DOHH2 (cell line): ENCODE measurements around the gene EIF3B.
"Not testable (repeated sequence)": the region's sequence is repeated elsewhere in the genome, so short reads cannot be mapped to it uniquely, and the experiment has no call there.

Source experiments
- H3F3A ChIP-seq: fragments of 200-600 bp; sonication (generic), shearing (Covaris generic); 2 replicates; pipeline ENCODE4 v1.6.0; 2016; ENCODE audit warnings: antibody characterized with exemption, mild to moderate bottlenecking; ENCODE audit not compliant: control insufficient read depth, insufficient read depth
- H3K27ac ChIP-seq: fragments of 200-600 bp; sonication (generic); 2 replicates; pipeline ENCODE4 v1.5.1; 2014; ENCODE audit warnings: low read depth, mild to moderate bottlenecking, low read length, moderate library complexity
- H3K27me3 ChIP-seq: fragments of 200-600 bp; sonication (generic); 2 replicates; pipeline ENCODE4 v1.6.1; 2014; ENCODE audit warnings: mild to moderate bottlenecking, low read length, mixed read lengths; ENCODE audit not compliant: control insufficient read depth
- H3K36me3 ChIP-seq: fragments of 200-600 bp; sonication (generic); 2 replicates; pipeline ENCODE4 v1.6.1; 2014; ENCODE audit warnings: mild to moderate bottlenecking, low read length, moderate library complexity, mixed read lengths; ENCODE audit not compliant: control insufficient read depth
- H3K4me1 ChIP-seq: fragments of 200-600 bp; sonication (generic); 2 replicates; pipeline ENCODE4 v1.6.1; 2014; ENCODE audit warnings: mild to moderate bottlenecking, low read length, mixed read lengths; ENCODE audit not compliant: control insufficient read depth
- H3K4me2 ChIP-seq: fragments of 200-600 bp; sonication (generic); 2 replicates; pipeline ENCODE4 v1.6.0; 2014; ENCODE audit warnings: mild to moderate bottlenecking, low read length, moderate library complexity
- H3K4me3 ChIP-seq: fragments of 200-600 bp; sonication (generic); 2 replicates; pipeline ENCODE4 v1.5.1; 2014; ENCODE audit warnings: mild to moderate bottlenecking, low read length, mixed read lengths
- H3K79me2 ChIP-seq: fragments of 200-600 bp; sonication (generic); 2 replicates; pipeline ENCODE4 v1.6.1; 2014; ENCODE audit warnings: mild to moderate bottlenecking, low read length, mixed read lengths; ENCODE audit not compliant: control insufficient read depth
- H3K9me2 ChIP-seq: fragments of 200-600 bp; sonication (generic); replicated peaks from 2 replicates; pipeline ENCODE4 v1.6.1; 2014; ENCODE audit warnings: mild to moderate bottlenecking, low read length, mixed read lengths; ENCODE audit not compliant: control insufficient read depth
- H3K9me3 ChIP-seq: fragments of 200-600 bp; sonication (generic); 2 replicates; pipeline ENCODE4 v1.6.1; 2014; ENCODE audit warnings: antibody characterized with exemption, low read length, mixed read lengths; ENCODE audit not compliant: control insufficient read depth, insufficient read depth
- H4K20me1 ChIP-seq: fragments of 200-600 bp; sonication (generic); 2 replicates; pipeline ENCODE4 v1.6.0; 2014; ENCODE audit warnings: low read depth, mild to moderate bottlenecking, antibody characterized with exemption, low read length, moderate library complexity; ENCODE audit not compliant: control insufficient read depth, insufficient read depth
- CTCF ChIP-seq: fragments of 200-600 bp; sonication (generic); IDR thresholded peaks from one replicate; pipeline ENCODE4 v1.5.1; 2014; ENCODE audit warnings: antibody characterized with exemption, mild to moderate bottlenecking, low read depth, low read length; ENCODE audit not compliant: poor library complexity, severe bottlenecking
- EZH2phosphoT487 ChIP-seq: fragments of 200-600 bp; sonication (generic); IDR thresholded peaks from 2 replicates; pipeline ENCODE4 v1.6.1; 2017; ENCODE audit warnings: borderline replicate concordance, mild to moderate bottlenecking, antibody characterized with exemption, low read length, moderate library complexity, mixed read lengths

Gene EIF3B

GRCh38 chr7:2381881-2382509, 27.4 kb downstream of the EIF3B start:
- Histone ChIP-seq H3K9me3 (no peaks in the 10 kb centered on the region), H3K4me3 (no peak overlapping the region), H3K27ac (no peak overlapping the region), H3K27me3 (no peaks in the 10 kb centered on the region), H3K4me1 (no peaks in the 10 kb centered on the region), H4K20me1 (peaks cover 9% of the 10 kb centered on the region), H3F3A (0 out of 2 replicates have a peak, but pooled peaks cover 5% of the 10 kb centered on the region), H3K36me3 (peaks cover 65% of the 10 kb centered on the region), H3K79me2 (peaks cover 15% of the 10 kb centered on the region), H3K9me2 (no peaks in the 10 kb centered on the region), H3K4me2 (no peak overlapping the region)
- TF ChIP-seq CTCF (no peak), EZH2phosphoT487 (no peak)

DNA sequence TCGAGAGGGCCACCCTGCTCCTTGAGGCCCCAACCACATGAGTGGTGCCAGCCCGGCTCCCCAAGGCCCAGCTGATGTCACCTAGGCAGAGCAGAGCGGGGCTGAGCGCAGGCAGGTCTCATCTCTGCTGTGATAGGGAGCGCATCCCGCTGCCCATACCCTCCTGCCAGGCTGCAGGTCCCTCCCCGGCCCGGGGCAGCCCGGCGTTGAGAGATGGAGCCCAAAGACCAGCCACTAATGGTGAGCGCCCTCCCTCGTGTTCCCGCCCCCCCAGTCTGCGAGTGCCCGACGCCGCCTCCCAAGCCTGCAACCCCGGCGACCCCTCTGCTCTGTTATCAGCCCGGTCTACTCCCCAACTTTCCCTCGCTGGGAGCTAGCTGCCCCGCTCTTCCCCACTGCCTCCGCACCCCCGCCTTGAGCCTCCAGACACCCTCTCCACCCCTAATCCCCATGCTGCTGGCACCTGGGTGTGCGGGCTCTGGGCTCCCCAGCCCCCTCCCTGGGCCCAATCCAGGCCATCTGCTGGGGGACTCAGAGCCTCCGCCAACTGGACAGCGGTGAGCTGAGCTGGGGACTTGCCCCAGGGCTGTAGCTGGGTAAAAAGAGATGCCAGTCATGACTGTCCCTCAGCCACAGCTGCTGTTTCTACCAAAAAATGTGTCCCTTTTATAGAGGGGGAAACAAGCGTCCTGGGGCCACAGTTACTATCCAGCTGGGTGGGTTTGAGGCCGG, 29.1 kb downstream of the EIF3B start:
- H4K20me1 ChIP-seq: peaks cover 7% of the 10 kb centered on the region
- H3K4me3 ChIP-seq: no peak overlapping the region

DNA sequence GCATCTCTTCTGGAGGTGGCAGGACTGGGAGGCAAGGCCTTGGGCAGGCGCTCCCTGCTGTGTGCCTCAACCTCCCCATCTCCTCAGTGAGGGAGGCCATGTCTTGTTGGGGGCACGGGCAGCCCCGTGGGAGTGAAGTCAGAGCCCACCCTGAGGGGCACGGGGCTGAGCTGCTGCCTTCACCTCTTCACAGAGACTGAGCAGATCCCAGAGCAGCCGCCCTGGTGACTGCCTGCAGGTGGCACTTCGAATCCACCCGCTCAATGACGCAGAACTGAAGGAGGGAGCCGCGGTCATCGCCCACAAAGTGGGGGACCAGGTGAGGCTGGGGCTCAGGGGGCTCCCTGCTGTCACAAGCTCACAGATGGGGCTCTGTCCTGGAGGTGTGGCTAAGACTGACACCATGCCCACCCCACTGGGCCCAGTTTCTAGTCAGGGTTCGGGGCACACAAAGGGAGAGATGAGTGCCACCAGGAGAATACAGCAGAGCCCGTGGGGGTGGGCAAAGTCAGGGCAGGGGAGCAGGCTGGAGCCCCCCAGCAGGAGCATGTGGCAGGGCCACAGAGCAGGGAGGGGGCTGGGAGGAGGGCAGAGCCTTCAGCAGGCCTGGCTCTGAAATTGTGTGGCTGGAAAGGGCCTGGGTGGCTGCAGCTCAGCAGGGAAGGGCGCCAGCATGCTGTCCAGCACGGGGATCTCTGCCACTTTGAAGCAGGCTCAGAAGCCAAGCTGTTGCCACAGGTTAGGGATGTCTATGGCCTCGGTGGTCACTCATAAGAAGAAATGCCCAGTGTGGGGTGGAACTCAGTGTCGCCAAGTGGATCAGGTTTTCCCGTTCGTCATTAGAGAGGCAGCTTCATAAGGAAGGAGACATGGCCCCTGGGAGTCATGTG, 30.0 kb downstream of the EIF3B start:
- TF ChIP-seq EZH2phosphoT487: no peak
- peak; percentile 31 for TF ChIP-seq CTCF
- H3F3A ChIP-seq: 0 out of 2 replicates have a peak, but pooled peaks cover 5% of the 10 kb centered on the region
- H3K79me2 ChIP-seq: no peaks in the 10 kb centered on the region
- peaks cover 7% of the 10 kb centered on the region; the same call in 1 of the 2 replicates for H4K20me1 ChIP-seq
- H3K27ac ChIP-seq: no peak overlapping the region
- H3K27me3 ChIP-seq: no peaks in the 10 kb centered on the region
- no peaks in the 10 kb centered on the region for H3K4me1 ChIP-seq
- H3K4me2 ChIP-seq: no peak overlapping the region
- H3K4me3 ChIP-seq: no peak overlapping the region
- H3K9me3 ChIP-seq: no peaks in the 10 kb centered on the region
- peaks cover 43% of the 10 kb centered on the region for H3K36me3 ChIP-seq
- H3K9me2 ChIP-seq: no peaks in the 10 kb centered on the region

More for the DNA sequence above, 29.1 kb downstream of the EIF3B start:
- TF ChIP-seq EZH2phosphoT487: no peak
- TF ChIP-seq CTCF: no peak
- H3K27me3 ChIP-seq: no peaks in the 10 kb centered on the region
- H3K9me3 ChIP-seq: no peaks in the 10 kb centered on the region
- no peaks in the 10 kb centered on the region for H3K4me1 ChIP-seq
- H3K4me2 ChIP-seq: no peak overlapping the region
- 0 out of 2 replicates have a peak, but pooled peaks cover 5% of the 10 kb centered on the region for H3F3A ChIP-seq
- 0 out of 2 replicates have a peak, but pooled peaks cover 4% of the 10 kb centered on the region for H3K79me2 ChIP-seq
- H3K27ac ChIP-seq: no peak overlapping the region
- H3K36me3 ChIP-seq: peaks cover 52% of the 10 kb centered on the region
- no peaks in the 10 kb centered on the region for H3K9me2 ChIP-seq

- not testable (repeated sequence) for H3K4me3 ChIP-seq, H4K20me1 ChIP-seq, H3K27me3 ChIP-seq, H3K27ac ChIP-seq, H3K79me2 ChIP-seq, H3K4me2 ChIP-seq, H3K9me3 ChIP-seq, H3F3A ChIP-seq, H3K9me2 ChIP-seq, H3K4me1 ChIP-seq
- H3K36me3 ChIP-seq: peaks cover 28% of the 10 kb centered on the region
Measured at GRCh38 chr7:2386122-2386521, 31.5 kb downstream of the EIF3B start.
